Uterus (tissue), 2 donors: ENCODE data around the gene FRMD8.
"Not testable (repeated sequence)": the region's sequence is repeated elsewhere in the genome, so short reads cannot be mapped to it uniquely, and the experiment has no call there.

Source experiments
- CTCF ChIP-seq, 4 experiments: fragments of 200-600 bp in 2 of 4; fragments of 450-650 bp in 2 of 4; sonication (generic) in 2 of 4; IDR thresholded peaks; one replicate each; pipeline ENCODE4 v1.5.1; 2016 to 2019; ENCODE audit warnings: antibody characterized with exemption in 4 of 4, mild to moderate bottlenecking in 2 of 4, moderate library complexity in 1 of 4
- POLR2A ChIP-seq, 2 donors: fragments of 450-650 bp; IDR thresholded peaks; one replicate each; pipeline ENCODE4 v1.6.1; 2016; ENCODE audit warnings: antibody characterized with exemption in 2 of 2, mild to moderate bottlenecking in 1 of 2, moderate library complexity in 1 of 2

GRCh38 chr11:65451301-65451700 is 64.9 kb downstream of the FRMD8 start:
- TF ChIP-seq CTCF, POLR2A (IDR thresholded peaks at IDR 0.05): not testable (repeated sequence)
